BE2C (cell line): ENCODE measurements around the gene CXCL17.

Experiments
- DNase-seq: peaks from one replicate; pipeline ENCODE4 v3.0.0-alpha.2; 2020
- H3K27me3 ChIP-seq: fragments of 250-450 bp; sonication (Bioruptor Pico); 2 replicates; pipeline ENCODE4 v1.5.1; 2020; ENCODE audit warnings: mild to moderate bottlenecking
- H3K36me3 ChIP-seq: fragments of 250-450 bp; sonication (Bioruptor Pico); 2 replicates; pipeline ENCODE4 v1.5.1; 2020; ENCODE audit warnings: mild to moderate bottlenecking
- H3K4me1 ChIP-seq: fragments of 250-450 bp; sonication (Bioruptor Pico); 2 replicates; pipeline ENCODE4 v1.5.1; 2020
- H3K4me3 ChIP-seq: 2 replicates; pipeline ENCODE4 v1.5.1; 2011; ENCODE audit warnings: low read depth, low read length
- H3K9me3 ChIP-seq: fragments of 250-450 bp; sonication (Bioruptor Pico); 2 replicates; pipeline ENCODE4 v1.5.1; 2020
- CTCF ChIP-seq: IDR thresholded peaks from 2 replicates; pipeline ENCODE4 v1.5.1; 2012; ENCODE audit warnings: mild to moderate bottlenecking, low read depth, low read length

Gene CXCL17

GRCh38 chr19:42396381-42397262 lies 46.1 kb downstream of the CXCL17 start:
- no peaks in the 10 kb centered on the region for H3K36me3 ChIP-seq
- H3K4me1 ChIP-seq: peaks cover 6% of the 10 kb centered on the region
- DNase-seq: peak; percentile 98
- H3K9me3 ChIP-seq: no peaks in the 10 kb centered on the region
- no peak for TF ChIP-seq CTCF
- H3K4me3 ChIP-seq: peak overlapping the region; percentile 79
- H3K27me3 ChIP-seq: no peaks in the 10 kb centered on the region

GRCh38 chr19:42394751-42395150 lies 48.0 kb downstream of the CXCL17 start:
- Histone ChIP-seq H3K4me3 (no peak overlapping the region), H3K4me1 (peaks cover 6% of the 10 kb centered on the region), H3K9me3 (no peaks in the 10 kb centered on the region), H3K27me3 (peaks cover 8% of the 10 kb centered on the region), H3K36me3 (no peaks in the 10 kb centered on the region)
- no peak for TF ChIP-seq CTCF
- DNase-seq: no peak

- Histone ChIP-seq H3K4me1 (peaks cover 6% of the 10 kb centered on the region), H3K27me3 (peaks cover 10% of the 10 kb centered on the region), H3K36me3 (no peaks in the 10 kb centered on the region), H3K9me3 (no peaks in the 10 kb centered on the region), H3K4me3 (no peak overlapping the region)
- no peak for DNase-seq
- TF ChIP-seq CTCF: no peak
Measured at GRCh38 chr19:42392165-42392564, 50.6 kb downstream of the CXCL17 start.

- H3K4me3 ChIP-seq: no peak within 1 kb of the TSS
- no peak for TF ChIP-seq CTCF
- H3K9me3 ChIP-seq: no peaks in the 10 kb centered on the region
- peaks cover 10% of the 10 kb centered on the region for H3K27me3 ChIP-seq
- H3K36me3 ChIP-seq: no peaks in the 10 kb centered on the region
- DNase-seq: no peak
- no peaks in the 10 kb centered on the region for H3K4me1 ChIP-seq
Measured at GRCh38 chr19:42389899-42390298, 52.8 kb downstream of the CXCL17 start, which contains the start of gene CNFN. Gene CNFN (minus strand): TSS chr19:42390297. CDS start chr19:42389037, 1,260 bp downstream.

- no peak for TF ChIP-seq CTCF
- no peak for DNase-seq
- no peaks in the 10 kb centered on the region for H3K9me3 ChIP-seq
- peaks cover 10% of the 10 kb centered on the region for H3K27me3 ChIP-seq
- no peaks in the 10 kb centered on the region for H3K36me3 ChIP-seq
- no peak overlapping the region for H3K4me3 ChIP-seq
- no peaks in the 10 kb centered on the region for H3K4me1 ChIP-seq
Measured at GRCh38 chr19:42388851-42389489, 53.8 kb downstream of the CXCL17 start.
